Panc1 (cell line): ENCODE results near the gene NUP93. TPM values are rescaled to one million over a fixed set of nuclear protein-coding genes. Genes with fewer than 3 reads are reported as not detected.

Source experiments
- ATAC-seq: fragments of 200-7000 bp; cut with Tn5 transposase; 2 replicates; pipeline ENCODE4 v1.9.1; 2020; ENCODE audit warnings: mild to moderate bottlenecking, moderate library complexity
- BruUV-seq: library from RNA; stranded (reverse); fragments of 400-500 nt; replicated peaks from 2 replicates; lab custom pipeline; 2021; lab: Mats Ljungman, UMichigan
- CTCF ChIA-PET: fragments of 300-600 bp; sonication (Branson Sonifier 250); formaldehyde crosslinking; loops from one replicate; lab custom pipeline; 2022; ENCODE audit warnings: antibody characterized with exemption; lab: Charles Lee
- POLR2A ChIA-PET: fragments of 300-600 bp; sonication (Branson Sonifier 250); formaldehyde crosslinking; loops from one replicate; lab custom pipeline; 2022; ENCODE audit warnings: antibody characterized with exemption; lab: Charles Lee
- DNase-seq: peaks from one replicate; pipeline ENCODE4 v3.0.0-alpha.2; 2010; ENCODE audit warnings: low read depth, low spot score
- H3K27ac ChIP-seq: 2 replicates; pipeline ENCODE4 v1.5.1; 2011; ENCODE audit warnings: mild to moderate bottlenecking, low read length, inconsistent platforms
- H3K27me3 ChIP-seq: fragments of 200-500 bp; sonication (Bioruptor generic); 2 replicates; pipeline ENCODE4 v1.6.0; 2014; ENCODE audit warnings: low read length, inconsistent platforms; ENCODE audit not compliant: control insufficient read depth, insufficient read depth
- H3K36me3 ChIP-seq: fragments of 200-500 bp; sonication (Bioruptor generic); 2 replicates; pipeline ENCODE4 v1.5.1; 2014; ENCODE audit warnings: inconsistent platforms, mild to moderate bottlenecking, low read length, moderate library complexity; ENCODE audit not compliant: control insufficient read depth, insufficient read depth
- H3K4me1 ChIP-seq: 2 replicates; pipeline ENCODE4 v1.5.1; 2011; ENCODE audit warnings: inconsistent platforms, mild to moderate bottlenecking, low read length, moderate library complexity; ENCODE audit not compliant: control insufficient read depth, insufficient read depth
- H3K4me3 ChIP-seq, 2 experiments: 2 replicates each; pipeline ENCODE4 v1.5.1; 2011 to 2012; ENCODE audit warnings: low read depth in 2 of 2, low read length in 2 of 2, mild to moderate bottlenecking in 2 of 2, inconsistent platforms in 1 of 2, moderate library complexity in 1 of 2
- H3K9me3 ChIP-seq: fragments of 200-500 bp; sonication (Bioruptor generic); 2 replicates; pipeline ENCODE4 v1.5.1; 2014; ENCODE audit warnings: low read depth, mild to moderate bottlenecking, inconsistent platforms, low read length, moderate library complexity; ENCODE audit not compliant: control insufficient read depth, insufficient read depth
- CTCF ChIP-seq: fragments of 450-650 bp; IDR thresholded peaks from 2 replicates; pipeline ENCODE4 v1.5.1; 2017; ENCODE audit warnings: mild to moderate bottlenecking
- POLR2AphosphoS5 ChIP-seq: IDR thresholded peaks from 2 replicates; pipeline ENCODE4 v1.6.1; 2012; ENCODE audit warnings: mild to moderate bottlenecking, low read depth, low read length, moderate library complexity
- REST ChIP-seq, 2 experiments: IDR thresholded peaks; 2 replicates each; pipeline ENCODE4 v1.6.1; 2011 to 2012; ENCODE audit warnings: low read depth in 2 of 2, control low read depth in 1 of 2, low read length in 1 of 2, mild to moderate bottlenecking in 1 of 2, moderate library complexity in 1 of 2; ENCODE audit not compliant: insufficient read depth in 1 of 2
- SIN3A ChIP-seq: IDR thresholded peaks from 2 replicates; pipeline ENCODE4 v1.6.1; 2012; ENCODE audit warnings: low read depth, mild to moderate bottlenecking, low read length, moderate library complexity, borderline replicate concordance; ENCODE audit not compliant: insufficient read depth
- TCF7L2 ChIP-seq: IDR thresholded peaks from 2 replicates; pipeline ENCODE4 v1.6.1; 2011; ENCODE audit warnings: mild to moderate bottlenecking, low read depth, low read length, inconsistent platforms
- in situ Hi-C: cut with HindIII; loops from 2 replicates; pipeline ENCODE4 v1.10.0; 2016; ENCODE audit warnings: low sequenced_read_pairs, low pct_unique_long_range_greater_than_20kb
- intact Hi-C: fragments of 100-400 bp; cut with micrococcal nuclease; formaldehyde crosslinking; loops from one replicate; pipeline ENCODE4 v1.10.0; 2022; ENCODE audit not compliant: unreplicated experiment
- total RNA-seq: library from RNA; stranded (reverse); gene quantifications from one replicate; pipeline ENCODE4 v1.2.1, GENCODE V29; 2021; ENCODE audit not compliant: unreplicated experiment

The NUP93 gene
- total RNA-seq, 1 experiment from 2014 or later = 88.5 TPM

GRCh38 chr16:56828647-56829046, 98.7 kb downstream of the NUP93 start:
- Histone ChIP-seq H3K9me3 (no peaks in the 10 kb centered on the region), H3K27ac (no peak overlapping the region), H3K4me3 (no peak overlapping the region), H3K36me3 (peaks cover 4% of the 10 kb centered on the region), H3K27me3 (no peaks in the 10 kb centered on the region), H3K4me1 (no peaks in the 10 kb centered on the region)
- CTCF ChIA-PET = interaction anchor here (0.6 kb wide), 1 partner anchor 215 kb away, joined by 3 read pairs; no protein-coding TSS in a partner anchor
- POLR2A ChIA-PET = no interaction called here
- ATAC-seq = no peak
- intact Hi-C loops = no loop called here
- in situ Hi-C loops = no loop called here
- no peak for DNase-seq
- no peak for TF ChIP-seq REST (IDR thresholded peaks at IDR 0.05; ENCODE audit: insufficient read depth in 1 of 2, low read depth in 2 of 2, low read length in 1 of 2)
- no peak for TF ChIP-seq TCF7L2
- no peak for TF ChIP-seq POLR2AphosphoS5
- no peak for TF ChIP-seq CTCF
- TF ChIP-seq SIN3A = no peak
- no TSS peak for BruUV-seq

DNA sequence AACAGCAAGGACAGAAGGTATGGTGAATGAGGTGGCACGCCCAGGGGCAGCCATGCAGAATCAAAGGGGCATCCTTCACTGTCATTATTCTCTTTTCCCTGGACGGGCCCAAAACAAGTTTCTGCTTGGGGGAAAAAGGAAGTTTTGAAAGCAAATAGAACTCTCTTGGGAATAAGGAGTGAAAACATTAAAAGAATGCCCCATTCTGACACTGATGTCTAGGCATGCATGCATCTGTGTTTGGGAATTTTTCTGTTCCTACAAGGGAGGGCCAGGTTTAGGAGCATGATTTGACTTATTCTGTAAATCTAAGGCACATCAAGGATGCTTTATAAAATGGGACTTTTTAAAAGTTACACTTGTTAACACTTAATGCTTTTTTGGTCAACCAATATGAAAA, 100.7 kb downstream of the NUP93 start:
- no peak for TF ChIP-seq REST (IDR thresholded peaks at IDR 0.05; ENCODE audit: insufficient read depth in 1 of 2, low read depth in 2 of 2, low read length in 1 of 2)
- no peak for TF ChIP-seq CTCF
- no peak for TF ChIP-seq TCF7L2
- no peak for TF ChIP-seq POLR2AphosphoS5
- no peak for TF ChIP-seq SIN3A
- H3K4me1 ChIP-seq = no peaks in the 10 kb centered on the region
- CTCF ChIA-PET = no interaction called here
- ATAC-seq = no peak
- H3K27me3 ChIP-seq = no peaks in the 10 kb centered on the region
- no TSS peak for BruUV-seq
- no peak overlapping the region for H3K4me3 ChIP-seq
- intact Hi-C loops (no loop called here), in situ Hi-C loops (no loop called here)
- no peaks in the 10 kb centered on the region for H3K9me3 ChIP-seq
- peaks cover 7% of the 10 kb centered on the region for H3K36me3 ChIP-seq
- POLR2A ChIA-PET = no interaction called here
- H3K27ac ChIP-seq = no peak overlapping the region
- DNase-seq = no peak
